Hematopoietic multipotent progenitor cell treated with erythropoietin and hydrocortisone succinate and interleukin-3 and kit ligand, for 15 days (in vitro differentiated cells): ENCODE results near the gene ILF3.
A peak's percentile ranks its signal among the peaks of the same experiment; 100 is the strongest.
"Not testable (repeated sequence)": the region's sequence is repeated elsewhere in the genome, so short reads cannot be mapped to it uniquely, and the experiment has no call there.

ENCODE experiments used
- DNase-seq: peaks from one replicate; pipeline ENCODE4 v3.0.0-alpha.2; 2015; ENCODE audit warnings: low spot score

ILF3 gene

GRCh38 chr19:10642473-10643171 lies 11.5 kb upstream of the ILF3 start:
- no peak for DNase-seq

GRCh38 chr19:10643172-10643967 lies 10.8 kb upstream of the ILF3 start:
- DNase-seq, result no peak

GRCh38 chr19:10643968-10644259 lies 10.2 kb upstream of the ILF3 start:
- no peak for DNase-seq

- peak; percentile 86 for DNase-seq
These were observed 9.7 kb upstream of the ILF3 start for GRCh38 chr19:10644260-10645007.

GRCh38 chr19:10646456-10647159 lies 7.5 kb upstream of the ILF3 start:
- no peak for DNase-seq

- no peak for DNase-seq
These were observed 5.8 kb upstream of the ILF3 start for GRCh38 chr19:10648360-10648759.

- DNase-seq, result no peak
These were observed 2.3 kb upstream of the ILF3 start for GRCh38 chr19:10651851-10652250.

- no peak for DNase-seq
These were observed 739 bp upstream of the ILF3 start for GRCh38 chr19:10653482-10653731.

GRCh38 chr19:10654610-10655456 lies 687 bp downstream of the ILF3 start:
- peak; percentile 66 for DNase-seq

- peak; percentile 38 for DNase-seq
These were observed 1.5 kb downstream of the ILF3 start for GRCh38 chr19:10655457-10656312.

- DNase-seq, result no peak
These were observed 6.2 kb downstream of the ILF3 start for GRCh38 chr19:10660346-10660745.

- no peak for DNase-seq
These were observed 7.8 kb downstream of the ILF3 start for GRCh38 chr19:10661946-10662345.

- no peak for DNase-seq
These were observed 8.5 kb downstream of the ILF3 start for GRCh38 chr19:10662384-10663251.

GRCh38 chr19:10663252-10663563 lies 9.1 kb downstream of the ILF3 start:
- not testable (repeated sequence) for DNase-seq

GRCh38 chr19:10667867-10668266 lies 13.7 kb downstream of the ILF3 start:
- DNase-seq, result no peak

- no peak for DNase-seq
These were observed 15.1 kb downstream of the ILF3 start for GRCh38 chr19:10669246-10669645.

- no peak for DNase-seq
These were observed 16.0 kb downstream of the ILF3 start for GRCh38 chr19:10670182-10670581.

GRCh38 chr19:10670876-10671804 lies 17.0 kb downstream of the ILF3 start:
- no peak for DNase-seq

GRCh38 chr19:10671922-10672321 lies 17.8 kb downstream of the ILF3 start:
- not testable (repeated sequence) for DNase-seq
